Activated CD4-positive, alpha-beta T cell treated with anti-CD3 and anti-CD28 coated beads, Interleukin-2, amount 50 U/mL, for 48 hours (primary cell): ENCODE data around the gene RNF34.

Experiments used
- DNase-seq, 2 experiments: peaks; one replicate each; pipeline ENCODE4 v3.0.0-alpha.2; 2020

Gene RNF34

GRCh38 chr12:121468499-121468801 is 68.5 kb downstream of the RNF34 start:
- DNase-seq, result no peak

GRCh38 chr12:121470751-121471150 is 70.8 kb downstream of the RNF34 start:
- no peak for DNase-seq

- DNase-seq, result no peak
These were observed 72.4 kb downstream of the RNF34 start for GRCh38 chr12:121472150-121472905.
